Fibroblast of villous mesenchyme (primary cell): ENCODE measurements around the gene TEAD1. TPM values are rescaled to one million over a fixed set of nuclear protein-coding genes. Genes with fewer than 3 reads are reported as not detected.

ENCODE experiments used
- DNase-seq: peaks from one replicate; pipeline ENCODE4 v3.0.0-alpha.2; 2010; ENCODE audit warnings: low read depth
- H3K4me3 ChIP-seq: 2 replicates; pipeline ENCODE4 v1.5.1; 2011; ENCODE audit warnings: low read depth, mild to moderate bottlenecking, low read length
- total RNA-seq: library from RNA; depleted of rRNA; stranded (reverse); fragments of >200 nt; gene quantifications from 2 replicates; pipeline ENCODE4 v1.2.3, GENCODE V29; 2012
- TF ChIP-seq, protein P1 (sequence below): IDR thresholded peaks from 2 replicates; pipeline ENCODE4 v1.5.1; 2012; ENCODE audit warnings: low read depth, mild to moderate bottlenecking, low read length; ENCODE audit not compliant: insufficient read depth

TEAD1 gene
- total RNA-seq, 1 donor: 244 TPM

GRCh38 chr11:12631651-12632050 lies 42.6 kb upstream of the TEAD1 start:
- no peak for DNase-seq
- no peak overlapping the region for H3K4me3 ChIP-seq
- TF ChIP-seq, protein P1, sequence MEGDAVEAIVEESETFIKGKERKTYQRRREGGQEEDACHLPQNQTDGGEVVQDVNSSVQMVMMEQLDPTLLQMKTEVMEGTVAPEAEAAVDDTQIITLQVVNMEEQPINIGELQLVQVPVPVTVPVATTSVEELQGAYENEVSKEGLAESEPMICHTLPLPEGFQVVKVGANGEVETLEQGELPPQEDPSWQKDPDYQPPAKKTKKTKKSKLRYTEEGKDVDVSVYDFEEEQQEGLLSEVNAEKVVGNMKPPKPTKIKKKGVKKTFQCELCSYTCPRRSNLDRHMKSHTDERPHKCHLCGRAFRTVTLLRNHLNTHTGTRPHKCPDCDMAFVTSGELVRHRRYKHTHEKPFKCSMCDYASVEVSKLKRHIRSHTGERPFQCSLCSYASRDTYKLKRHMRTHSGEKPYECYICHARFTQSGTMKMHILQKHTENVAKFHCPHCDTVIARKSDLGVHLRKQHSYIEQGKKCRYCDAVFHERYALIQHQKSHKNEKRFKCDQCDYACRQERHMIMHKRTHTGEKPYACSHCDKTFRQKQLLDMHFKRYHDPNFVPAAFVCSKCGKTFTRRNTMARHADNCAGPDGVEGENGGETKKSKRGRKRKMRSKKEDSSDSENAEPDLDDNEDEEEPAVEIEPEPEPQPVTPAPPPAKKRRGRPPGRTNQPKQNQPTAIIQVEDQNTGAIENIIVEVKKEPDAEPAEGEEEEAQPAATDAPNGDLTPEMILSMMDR: no peak

DNA sequence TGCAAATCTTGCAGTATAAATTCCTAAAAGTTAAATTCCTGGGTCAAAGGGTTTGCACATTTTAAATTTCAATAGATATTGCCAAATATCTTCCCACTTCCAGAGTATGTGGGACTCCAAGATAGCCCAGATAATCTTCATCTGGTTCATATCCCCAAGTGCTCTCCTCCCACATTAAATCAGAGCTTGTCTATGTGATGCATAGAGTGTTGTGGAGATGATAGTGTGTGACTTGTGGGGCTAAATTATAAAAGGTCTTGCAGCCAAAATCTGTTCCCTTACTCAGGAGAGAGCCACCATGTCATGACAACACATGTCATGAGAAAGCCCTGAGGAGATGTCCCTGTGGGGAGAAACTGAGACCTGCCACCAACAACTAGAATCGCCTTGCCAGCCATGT lies 39.9 kb upstream of the TEAD1 start:
- no peak for DNase-seq
- TF ChIP-seq, protein P1: no peak
- H3K4me3 ChIP-seq: no peak overlapping the region

GRCh38 chr11:12636871-12637410 lies 37.3 kb upstream of the TEAD1 start:
- no peak for DNase-seq
- TF ChIP-seq, protein P1: no peak
- no peak overlapping the region for H3K4me3 ChIP-seq

DNA sequence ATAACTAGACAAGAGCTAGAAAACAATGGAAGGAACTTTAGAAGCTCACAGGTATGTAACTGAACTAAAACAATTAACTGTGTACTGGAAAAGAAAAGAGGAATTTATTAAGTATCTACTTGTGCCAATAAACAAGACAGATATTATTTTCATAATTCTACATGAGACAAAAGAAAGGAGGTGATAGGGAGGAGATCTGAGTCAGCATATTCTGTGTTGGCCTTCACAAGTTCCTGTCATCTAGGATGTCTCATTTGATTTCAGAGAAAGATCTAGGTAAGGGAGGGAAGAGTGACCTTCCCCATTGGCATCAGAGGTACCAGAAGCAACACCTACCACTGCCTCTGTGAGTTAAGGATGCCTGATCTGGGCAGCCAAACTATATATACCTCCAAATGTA lies 34.8 kb upstream of the TEAD1 start:
- TF ChIP-seq, protein P1: no peak
- DNase-seq: no peak
- H3K4me3 ChIP-seq: no peak overlapping the region

GRCh38 chr11:12640355-12640754 lies 33.9 kb upstream of the TEAD1 start:
- no peak for DNase-seq
- TF ChIP-seq, protein P1: no peak
- no peak overlapping the region for H3K4me3 ChIP-seq

GRCh38 chr11:12640926-12641849 lies 33.0 kb upstream of the TEAD1 start:
- H3K4me3 ChIP-seq: no peak overlapping the region
- TF ChIP-seq, protein P1: no peak
- DNase-seq: no peak
